Measurements from ENCODE around the gene ZDHHC11B. TPM values are rescaled to one million over a fixed set of nuclear protein-coding genes. Genes with fewer than 3 reads are reported as not detected.

ZDHHC11B gene
- total RNA-seq, 1 donor = under 0.01 TPM

- DNase-seq (ENCODE audit: low read depth) = no peak
- H3K4me3 ChIP-seq (ENCODE audit: low read depth, low read length) = no peak overlapping the region
- no peak for TF ChIP-seq CTCF (IDR thresholded peaks at IDR 0.05; ENCODE audit: insufficient read depth, low read length)
These were observed 22.4 kb downstream of the ZDHHC11B start for GRCh38 chr5:761854-762710.

GRCh38 chr5:761059-761771 is 23.3 kb downstream of the ZDHHC11B start:
- DNase-seq (ENCODE audit: low read depth) = no peak
- no peak overlapping the region for H3K4me3 ChIP-seq (ENCODE audit: low read depth, low read length)
- TF ChIP-seq CTCF (IDR thresholded peaks at IDR 0.05; ENCODE audit: insufficient read depth, low read length) = no peak

GRCh38 chr5:760363-761058 is 24.0 kb downstream of the ZDHHC11B start:
- no peak for DNase-seq (ENCODE audit: low read depth)
- no peak for TF ChIP-seq CTCF (IDR thresholded peaks at IDR 0.05; ENCODE audit: insufficient read depth, low read length)

GRCh38 chr5:759781-760362 is 24.7 kb downstream of the ZDHHC11B start:
- TF ChIP-seq CTCF (IDR thresholded peaks at IDR 0.05; ENCODE audit: insufficient read depth, low read length) = no peak
- H3K4me3 ChIP-seq (ENCODE audit: low read depth, low read length) = no peak overlapping the region

More at GRCh38 chr5:760363-761058, 24.0 kb downstream of the ZDHHC11B start:
- no peak overlapping the region for H3K4me3 ChIP-seq (ENCODE audit: low read depth, low read length)

GRCh38 chr5:759111-759751 is 25.3 kb downstream of the ZDHHC11B start:
- H3K4me3 ChIP-seq (ENCODE audit: low read depth, low read length) = no peak overlapping the region
- DNase-seq (ENCODE audit: low read depth) = peak; percentile 13
- no peak for TF ChIP-seq CTCF (IDR thresholded peaks at IDR 0.05; ENCODE audit: insufficient read depth, low read length)

More at GRCh38 chr5:759781-760362, 24.7 kb downstream of the ZDHHC11B start:
- no peak for DNase-seq (ENCODE audit: low read depth)

- TF ChIP-seq CTCF (IDR thresholded peaks at IDR 0.05; ENCODE audit: insufficient read depth, low read length) = no peak
- H3K4me3 ChIP-seq (ENCODE audit: low read depth, low read length) = no peak overlapping the region
- no peak for DNase-seq (ENCODE audit: low read depth)
These were observed 25.9 kb downstream of the ZDHHC11B start for GRCh38 chr5:758698-759053.
